Measurements from ENCODE around the gene TMEM63A. TPM values are rescaled to one million over a fixed set of nuclear protein-coding genes. Genes with fewer than 3 reads are reported as not detected.

The TMEM63A gene
- total RNA-seq, 2 donors from 2014 or later = 141 to 192 TPM

- no peak overlapping the region for H3K4me3 ChIP-seq
- no peak overlapping the region for H3K27ac ChIP-seq
- H3K27me3 ChIP-seq (replicated peaks; ENCODE audit: insufficient read depth) = no peaks in the 10 kb centered on the region
- no peaks in the 10 kb centered on the region for H3K9me3 ChIP-seq
- no peak for TF ChIP-seq POLR2A (IDR thresholded peaks at IDR 0.05)
- no peak for TF ChIP-seq POLR2AphosphoS5 (IDR thresholded peaks at IDR 0.05)
- TF ChIP-seq CTCF (IDR thresholded peaks at IDR 0.05) = no peak
- 59% methylated on average over 3 of the region's 3 CpGs for WGBS
- peaks cover under 1% of the 10 kb centered on the region for H3K4me1 ChIP-seq (replicated peaks)
- intact Hi-C loops (cut with DNase I) = loop anchor here (10.0 kb wide), 1 partner anchor 58 kb away; no protein-coding TSS in a partner anchor
- H3K36me3 ChIP-seq = no peaks in the 10 kb centered on the region
- no peak for DNase-seq (ENCODE audit: low spot score)
Observed at GRCh38 chr1:225917101-225917500, 34.9 kb upstream of the TMEM63A start.

- no peak for DNase-seq (ENCODE audit: low spot score)
- H3K4me1 ChIP-seq (replicated peaks) = no peaks in the 10 kb centered on the region
- H3K36me3 ChIP-seq = no peaks in the 10 kb centered on the region
- intact Hi-C loops (cut with DNase I) = loop anchor here (10.0 kb wide), 1 partner anchor 59 kb away; no protein-coding TSS in a partner anchor
- TF ChIP-seq POLR2A (IDR thresholded peaks at IDR 0.05) = no peak
- TF ChIP-seq CTCF (IDR thresholded peaks at IDR 0.05) = no peak
- TF ChIP-seq POLR2AphosphoS5 (IDR thresholded peaks at IDR 0.05) = no peak
- H3K27me3 ChIP-seq (replicated peaks; ENCODE audit: insufficient read depth) = no peaks in the 10 kb centered on the region
- no peaks in the 10 kb centered on the region for H3K9me3 ChIP-seq
- no peak overlapping the region for H3K27ac ChIP-seq
- WGBS = 75% methylated on average over 7 of the region's 7 CpGs
- H3K4me3 ChIP-seq = no peak overlapping the region
Observed at GRCh38 chr1:225915538-225915991, 33.4 kb upstream of the TMEM63A start.

GRCh38 chr1:225914947-225915346 is 32.8 kb upstream of the TMEM63A start:
- H3K36me3 ChIP-seq = no peaks in the 10 kb centered on the region
- no peaks in the 10 kb centered on the region for H3K27me3 ChIP-seq (replicated peaks; ENCODE audit: insufficient read depth)
- H3K9me3 ChIP-seq = no peaks in the 10 kb centered on the region
- intact Hi-C loops (cut with DNase I) = loop anchor here (5.0 to 10.0 kb wide), 3 partner anchors 60 to 138 kb away; partner anchors contain the start of gene SRP9
- TF ChIP-seq POLR2A (IDR thresholded peaks at IDR 0.05) = no peak
- no peak for TF ChIP-seq POLR2AphosphoS5 (IDR thresholded peaks at IDR 0.05)
- no peak for TF ChIP-seq CTCF (IDR thresholded peaks at IDR 0.05)
- WGBS = 83% methylated on average over 6 of the region's 6 CpGs
- no peak overlapping the region for H3K4me3 ChIP-seq
- H3K27ac ChIP-seq = no peak overlapping the region
- H3K4me1 ChIP-seq (replicated peaks) = no peaks in the 10 kb centered on the region
- no peak for DNase-seq (ENCODE audit: low spot score)

- no peak for TF ChIP-seq CTCF (IDR thresholded peaks at IDR 0.05)
- TF ChIP-seq POLR2A (IDR thresholded peaks at IDR 0.05) = no peak
- no peak for TF ChIP-seq POLR2AphosphoS5 (IDR thresholded peaks at IDR 0.05)
Observed at GRCh38 chr1:225914391-225914790, 32.2 kb upstream of the TMEM63A start.

More at GRCh38 chr1:225914391-225914790, 32.2 kb upstream of the TMEM63A start:
- intact Hi-C loops (cut with DNase I) = loop anchor here (5.0 to 10.0 kb wide), 3 partner anchors 60 to 137 kb away; partner anchors contain the start of gene SRP9
- Histone ChIP-seq H3K27me3 (replicated peaks; ENCODE audit: insufficient read depth) (no peaks in the 10 kb centered on the region), H3K36me3 (no peaks in the 10 kb centered on the region), H3K4me3 (no peak overlapping the region), H3K9me3 (no peaks in the 10 kb centered on the region), H3K4me1 (replicated peaks) (no peaks in the 10 kb centered on the region), H3K27ac (no peak overlapping the region)
- 79% methylated on average over 6 of the region's 6 CpGs for WGBS
- DNase-seq (ENCODE audit: low spot score) = no peak
